NCI-H1930 (cell line): ENCODE results near the gene RINL.
"Not testable (repeated sequence)": the region's sequence is repeated elsewhere in the genome, so short reads cannot be mapped to it uniquely, and the experiment has no call there.

Source experiments
- DNase-seq, 2 experiments: peaks; one replicate each; lab custom pipeline; 2025; lab: John Stamatoyannopoulos, UW

RINL gene

DNA sequence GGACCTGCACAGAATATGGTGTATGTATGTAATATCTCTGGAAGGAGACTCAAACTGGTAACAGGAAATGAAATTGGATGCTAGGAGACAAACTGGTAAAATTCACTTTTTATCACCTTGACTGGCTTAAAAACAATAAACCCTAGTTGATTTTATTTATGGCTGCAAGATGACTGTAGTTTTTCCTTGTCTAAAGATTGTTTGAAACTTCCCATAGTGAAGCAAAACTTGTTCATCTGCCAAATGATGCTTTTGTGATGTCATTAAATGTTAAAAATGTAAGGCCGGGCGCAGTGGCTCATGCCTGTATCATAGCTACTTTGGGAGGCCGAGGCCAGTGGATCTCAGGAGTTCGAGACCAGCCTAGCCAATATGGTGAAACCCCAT is 44.0 kb downstream of the RINL start:
- no peak for DNase-seq

- DNase-seq: no peak
Observed at GRCh38 chr19:38833092-38833425, 45.0 kb downstream of the RINL start.

- DNase-seq: no peak
Observed at GRCh38 chr19:38831142-38831605, 46.9 kb downstream of the RINL start.

DNA sequence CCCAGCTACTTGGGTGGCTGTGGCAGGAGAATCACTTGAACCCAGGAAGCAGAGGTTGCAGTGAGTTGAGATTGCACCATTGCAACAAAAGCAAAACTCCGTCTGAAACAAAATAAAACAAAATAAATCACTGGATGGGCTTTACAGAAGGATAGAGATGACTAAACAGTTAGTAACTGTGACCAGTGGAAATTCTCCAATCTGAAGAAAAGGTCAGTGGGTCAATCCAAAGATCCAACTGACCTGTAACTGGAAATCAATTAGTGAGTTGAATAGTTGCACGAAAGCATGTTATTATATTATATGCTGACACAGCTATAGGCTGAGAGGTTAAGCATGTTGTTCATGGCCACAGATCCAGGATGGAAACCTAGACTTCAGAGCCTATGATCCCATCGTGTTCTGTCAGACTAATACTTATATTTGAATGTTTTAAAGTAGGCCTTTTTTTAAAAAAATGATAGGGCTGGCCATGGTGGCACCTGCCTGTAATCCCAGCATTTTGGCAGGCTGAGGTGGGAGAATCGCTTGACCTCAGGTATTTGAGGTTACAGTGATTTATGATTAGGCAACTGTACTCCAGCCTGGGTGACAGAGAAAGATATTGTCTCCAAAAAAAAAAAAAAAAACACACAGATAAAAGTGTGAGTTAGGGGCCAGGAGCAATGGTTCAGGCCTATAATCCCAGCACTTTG is 47.9 kb downstream of the RINL start:
- DNase-seq: no peak

GRCh38 chr19:38829203-38829602 is 48.9 kb downstream of the RINL start:
- not testable (repeated sequence) for DNase-seq

DNA sequence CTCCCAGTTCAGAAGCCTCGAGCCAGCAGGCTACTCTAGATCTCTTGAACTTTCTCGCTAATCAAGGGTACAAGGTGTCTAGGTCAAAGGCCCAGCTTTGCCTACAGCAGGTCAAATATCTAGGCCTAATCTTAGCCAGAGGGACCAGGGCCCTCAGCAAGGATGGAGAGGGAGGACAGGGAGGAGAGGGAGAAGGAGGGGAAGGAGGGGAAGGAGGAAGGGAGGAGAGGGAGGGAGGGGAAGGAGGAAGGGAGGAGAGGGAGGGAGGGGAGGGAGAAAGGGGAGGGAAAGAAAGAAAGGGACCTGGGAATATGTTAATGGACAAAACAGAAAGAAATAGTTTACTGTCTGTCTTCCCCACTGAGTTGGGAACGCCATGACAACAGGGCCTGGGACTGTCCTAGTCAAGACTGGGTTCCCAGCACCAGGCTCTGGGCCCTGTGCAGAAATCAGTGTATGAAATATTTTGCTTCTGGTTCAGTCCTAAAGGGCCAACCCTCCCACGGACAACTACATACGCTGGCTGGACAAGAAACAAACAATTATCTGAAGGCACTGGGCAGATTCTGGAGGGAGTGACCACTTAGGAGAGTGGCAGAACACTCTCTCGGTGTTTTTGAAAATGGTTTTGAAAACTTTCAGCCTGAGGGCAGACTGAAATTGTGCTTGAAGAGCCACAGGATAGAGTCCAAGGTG is 51.1 kb downstream of the RINL start:
- DNase-seq: no peak

GRCh38 chr19:38825936-38826335 is 52.1 kb downstream of the RINL start:
- not testable (repeated sequence) for DNase-seq

DNA sequence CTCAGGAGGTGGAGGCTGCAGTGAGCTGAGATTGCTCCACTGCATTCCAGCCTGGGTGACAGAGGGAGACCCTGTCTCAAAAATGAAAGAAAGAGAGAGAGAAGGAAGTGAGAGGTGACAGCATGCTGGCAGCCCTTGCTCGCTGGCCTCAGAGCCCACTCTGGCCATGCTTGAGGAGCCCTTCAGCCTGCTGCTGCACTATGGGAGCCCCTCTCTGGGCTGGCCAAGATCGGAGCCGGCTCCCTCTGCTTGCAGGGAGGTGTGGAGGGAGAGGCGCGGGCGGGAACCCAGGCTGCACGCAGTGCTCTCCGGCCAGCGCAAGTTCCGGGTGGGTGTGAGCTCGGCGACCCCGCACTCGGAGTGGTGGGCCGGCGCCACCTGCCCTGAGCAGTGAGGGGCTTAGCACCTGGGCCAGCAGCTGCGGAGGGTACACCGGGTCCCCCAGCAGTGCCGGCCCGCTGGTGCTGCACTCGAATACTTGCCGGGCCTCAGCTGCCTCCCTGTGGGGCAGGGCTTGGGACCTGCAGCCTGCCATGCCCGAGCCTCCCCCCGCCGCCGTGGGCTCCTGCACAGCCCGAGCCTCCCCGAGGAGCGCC is 56.7 kb downstream of the RINL start:
- not testable (repeated sequence) for DNase-seq

- DNase-seq: no peak
Observed at GRCh38 chr19:38819231-38819920, 58.7 kb downstream of the RINL start.
